ENCODE measurements around the gene CDKL1.

GRCh38 chr14:50371546-50371945 lies 25.1 kb downstream of the CDKL1 start:
- no peak for TF ChIP-seq ESRRG (CRISPR knock-in tag; IDR thresholded peaks at IDR 0.05)
- no peak for TF ChIP-seq ISL1 (CRISPR knock-in tag; IDR thresholded peaks at IDR 0.05)
- no peak for TF ChIP-seq ARNTL (CRISPR knock-in tag; IDR thresholded peaks at IDR 0.05; ENCODE audit: borderline replicate concordance, low read depth)
- no peak for TF ChIP-seq CREB5 (CRISPR knock-in tag; IDR thresholded peaks at IDR 0.05; ENCODE audit: low read depth)

All from SK-N-SH treated with all-trans-retinoic acid at 6 μM for 48 hours (cell line).